NCI-H460 (cell line): ENCODE data around the gene NCKAP5. TPM values are rescaled to one million over a fixed set of nuclear protein-coding genes. Genes with fewer than 3 reads are reported as not detected.

Experiments
- DNase-seq: peaks from one replicate; pipeline ENCODE4 v3.0.0-alpha.2; 2016; ENCODE audit warnings: low read depth; ENCODE audit errors: extremely low read depth
- total RNA-seq: library from RNA; depleted of rRNA; stranded (reverse); fragments of >200 nt; shearing (Covaris generic); gene quantifications from 2 replicates; pipeline ENCODE4 v1.2.3, GENCODE V29; 2014

The NCKAP5 gene
- total RNA-seq, 1 experiment from 2014 or later: 10.0 TPM

GRCh38 chr2:132668189-132668823, 900.0 kb downstream of the NCKAP5 start:
- DNase-seq: no peak

- no peak for DNase-seq
Measured at GRCh38 chr2:132667706-132668105, 900.6 kb downstream of the NCKAP5 start.

DNA sequence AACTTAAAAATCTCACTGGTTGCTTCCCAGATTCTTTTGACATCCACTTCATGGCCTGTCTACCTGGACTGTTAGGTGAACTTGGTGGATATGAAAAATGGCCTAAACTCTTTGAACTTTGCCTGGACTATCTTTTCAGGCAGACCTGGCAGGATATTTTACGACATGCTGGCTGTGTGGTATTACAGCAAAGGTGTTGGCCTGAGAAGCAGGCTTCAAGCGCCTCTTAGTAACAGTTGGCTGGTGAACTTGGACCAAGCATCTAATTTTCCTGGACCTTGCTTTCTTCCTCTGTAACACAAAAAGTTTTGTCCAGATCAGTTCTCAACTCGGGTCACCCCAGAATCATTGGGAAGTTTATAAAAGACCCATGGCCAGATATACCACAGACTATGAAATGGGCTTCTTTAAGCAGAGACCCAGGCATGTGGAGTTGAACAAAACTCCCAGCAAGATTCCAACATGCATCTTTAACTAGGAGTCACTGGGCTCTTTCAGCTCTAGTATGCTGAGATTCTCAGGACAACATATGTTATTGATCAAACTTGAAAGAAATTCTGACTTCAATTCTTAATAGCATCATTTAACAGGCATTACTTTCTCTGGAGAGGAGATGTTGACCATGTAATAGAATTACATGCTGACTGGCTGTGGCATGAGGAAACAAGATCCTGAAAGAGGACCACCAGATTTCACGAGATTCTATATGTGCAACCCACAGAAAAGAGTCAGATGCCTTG, 902.7 kb downstream of the NCKAP5 start:
- no peak for DNase-seq

DNA sequence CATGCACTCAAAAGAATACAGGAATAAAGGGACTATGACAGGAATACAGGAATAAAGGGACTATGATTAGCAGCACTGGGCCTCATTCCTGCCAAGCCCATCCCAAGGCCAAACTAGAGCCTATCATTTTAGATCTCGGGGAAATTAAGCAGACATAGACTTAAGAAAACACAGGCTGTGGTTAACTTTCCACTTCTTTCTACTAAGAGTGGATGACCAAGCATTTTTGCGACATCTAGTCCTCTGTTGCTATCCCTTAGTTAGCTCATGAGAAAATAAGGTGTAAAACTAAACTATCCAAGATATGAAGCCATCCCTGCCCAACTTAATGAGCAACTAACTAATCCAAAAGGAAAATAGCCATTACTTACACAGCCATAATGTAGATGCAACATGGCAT, 904.2 kb downstream of the NCKAP5 start:
- DNase-seq: no peak

GRCh38 chr2:132662732-132663131, 905.5 kb downstream of the NCKAP5 start:
- no peak for DNase-seq

DNA sequence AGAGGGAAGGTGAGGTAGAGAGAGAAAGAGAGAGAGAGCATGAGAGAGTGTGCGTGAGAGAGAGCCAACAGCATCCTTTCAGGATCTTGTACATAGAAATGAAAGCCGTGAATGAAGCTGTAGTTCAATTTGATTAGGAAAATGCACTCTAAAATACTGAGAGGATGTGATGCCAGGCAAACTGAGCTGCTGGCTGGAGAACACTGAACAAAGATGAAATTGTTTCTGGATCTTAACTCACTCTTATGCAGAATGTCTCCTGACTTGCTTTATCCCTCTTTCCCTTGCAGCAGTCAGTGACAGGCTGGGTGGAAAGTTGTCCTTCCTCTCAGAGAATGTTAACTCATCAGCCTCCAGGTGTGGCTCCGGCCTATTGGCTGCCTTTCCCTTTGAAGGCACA, 908.9 kb downstream of the NCKAP5 start:
- no peak for DNase-seq

DNA sequence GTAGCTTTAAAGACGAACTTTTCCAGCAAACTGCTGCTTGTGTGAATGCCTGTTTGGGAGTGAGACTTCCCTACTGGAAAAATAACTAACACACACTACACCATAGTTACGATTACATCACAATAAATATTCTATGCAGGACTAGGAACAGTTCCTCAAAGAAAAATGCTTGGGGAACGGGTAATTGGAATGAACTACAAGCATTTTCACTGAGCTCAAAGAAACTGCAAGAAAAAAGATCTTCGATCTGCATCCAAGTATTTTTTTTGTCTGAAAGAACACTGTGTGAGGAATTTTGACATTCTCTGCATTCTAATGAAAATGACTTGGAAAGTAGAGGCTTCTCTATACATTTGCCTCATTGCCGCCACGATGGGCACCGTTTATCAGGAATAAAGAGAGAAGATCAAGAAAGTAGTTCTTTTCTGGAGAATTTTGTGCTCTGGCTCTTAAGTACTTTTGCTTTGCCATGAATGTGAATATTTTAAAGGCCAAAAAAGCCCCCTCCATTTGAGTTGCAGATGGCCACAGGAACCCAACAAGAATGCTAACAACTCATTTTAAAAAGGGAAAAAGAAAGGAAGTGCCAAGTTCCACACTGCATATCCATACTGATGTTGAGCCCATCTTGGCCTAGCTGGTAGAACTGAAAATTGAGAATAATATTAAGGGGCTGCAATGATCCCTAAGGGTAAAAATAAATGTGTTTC, 911.8 kb downstream of the NCKAP5 start:
- no peak for DNase-seq

DNA sequence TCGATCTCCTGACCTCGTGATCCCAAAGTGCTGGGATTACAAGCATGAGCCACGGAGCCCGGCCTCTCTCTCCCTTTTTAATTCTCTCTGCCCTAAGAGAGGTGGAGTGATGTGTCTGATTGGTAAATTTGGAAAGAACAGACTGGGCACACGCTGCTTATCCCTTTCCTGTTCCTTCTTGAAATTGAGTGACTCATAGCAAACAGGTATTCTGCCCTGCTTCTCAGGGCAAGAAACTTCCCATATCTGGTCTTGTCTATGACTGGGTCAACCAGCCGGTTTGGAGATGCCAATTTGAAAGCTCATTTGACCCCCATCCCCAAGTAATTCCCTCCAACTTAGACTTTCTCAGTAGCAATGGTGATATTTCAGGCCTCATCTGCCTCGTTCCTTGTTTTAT, 913.3 kb downstream of the NCKAP5 start:
- no peak for DNase-seq

DNA sequence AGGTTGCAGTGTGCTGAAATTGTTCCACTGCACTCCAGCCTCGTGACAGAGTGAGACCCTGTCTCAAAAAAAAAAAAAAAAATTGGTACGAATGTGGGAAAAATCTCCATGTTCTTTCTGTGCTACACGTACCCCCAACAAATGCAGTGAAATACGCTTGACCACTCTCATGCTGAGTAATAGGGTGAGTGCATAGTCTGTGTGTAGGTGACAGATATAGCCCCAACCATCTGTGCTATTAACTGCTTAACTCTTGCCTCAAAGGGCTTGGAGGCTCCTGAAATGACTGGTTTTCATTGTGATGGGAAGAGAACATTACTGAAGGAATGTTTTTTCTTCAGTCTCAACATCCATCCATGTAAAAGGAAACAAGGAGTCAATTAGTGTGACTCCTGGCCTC, 913.9 kb downstream of the NCKAP5 start:
- DNase-seq: no peak

DNA sequence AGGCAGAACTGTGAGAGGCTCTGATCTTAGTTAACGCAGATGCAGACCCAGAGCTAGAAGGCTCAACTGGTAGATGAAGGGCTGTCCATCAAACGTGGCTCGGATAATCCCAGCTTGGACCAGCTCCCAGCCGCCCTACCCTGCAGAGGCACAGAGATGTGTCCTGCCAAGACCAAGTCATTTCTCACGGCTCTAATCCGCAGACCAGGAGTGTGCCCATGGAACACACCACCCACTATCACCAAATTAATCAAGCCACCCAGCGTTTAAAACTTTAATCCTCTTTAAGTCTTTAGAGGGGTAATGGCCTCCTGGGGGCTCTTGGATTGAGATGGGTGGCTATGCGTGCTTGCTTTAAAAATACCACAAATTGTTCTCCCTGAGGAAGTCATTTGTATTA, 915.8 kb downstream of the NCKAP5 start:
- DNase-seq: no peak

DNA sequence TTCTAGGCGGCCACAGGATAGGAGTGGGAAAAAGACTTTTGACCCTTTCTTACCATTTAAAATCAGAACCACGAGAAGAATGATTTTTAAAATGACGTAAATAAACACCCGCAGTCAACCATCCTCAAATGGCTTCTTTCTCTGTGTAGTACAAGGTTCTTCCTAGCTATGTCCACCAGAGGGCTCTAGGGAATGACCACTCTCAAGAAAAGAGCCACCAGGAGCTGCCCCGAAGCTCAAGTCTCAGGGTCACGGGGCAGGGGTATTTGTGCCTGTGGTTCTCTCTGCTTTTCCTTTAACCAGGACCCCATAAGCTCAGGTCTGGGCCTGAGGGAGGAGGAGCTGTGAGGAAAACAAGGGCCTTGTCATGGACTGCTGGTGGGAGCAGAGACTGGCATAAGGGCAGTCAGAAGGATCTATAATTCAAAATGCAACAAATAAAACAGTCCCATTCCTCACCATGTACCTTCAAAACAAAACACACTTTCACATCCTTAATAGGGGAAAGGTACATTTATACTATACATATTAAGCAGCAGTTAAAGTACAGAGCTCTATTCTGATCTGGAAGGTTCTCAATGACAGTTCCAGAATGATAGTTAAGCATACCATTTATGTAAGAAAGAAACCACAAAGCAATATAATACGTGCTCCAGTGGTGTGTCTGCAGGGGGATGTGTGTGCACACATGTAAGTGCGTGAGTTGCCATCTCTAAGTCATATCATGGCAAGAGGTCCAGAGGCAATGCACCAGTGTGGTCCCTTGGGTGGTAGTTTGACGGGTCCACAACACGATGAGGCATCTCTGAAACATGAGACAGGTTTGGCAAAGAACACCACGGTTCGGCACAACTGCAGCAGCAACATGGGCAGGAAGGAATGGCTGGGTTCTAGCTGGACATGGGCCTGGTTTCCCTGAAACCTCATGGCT, 916.9 kb downstream of the NCKAP5 start:
- DNase-seq: peak; percentile 73

GRCh38 chr2:132646540-132647108, 921.6 kb downstream of the NCKAP5 start:
- DNase-seq: no peak

DNA sequence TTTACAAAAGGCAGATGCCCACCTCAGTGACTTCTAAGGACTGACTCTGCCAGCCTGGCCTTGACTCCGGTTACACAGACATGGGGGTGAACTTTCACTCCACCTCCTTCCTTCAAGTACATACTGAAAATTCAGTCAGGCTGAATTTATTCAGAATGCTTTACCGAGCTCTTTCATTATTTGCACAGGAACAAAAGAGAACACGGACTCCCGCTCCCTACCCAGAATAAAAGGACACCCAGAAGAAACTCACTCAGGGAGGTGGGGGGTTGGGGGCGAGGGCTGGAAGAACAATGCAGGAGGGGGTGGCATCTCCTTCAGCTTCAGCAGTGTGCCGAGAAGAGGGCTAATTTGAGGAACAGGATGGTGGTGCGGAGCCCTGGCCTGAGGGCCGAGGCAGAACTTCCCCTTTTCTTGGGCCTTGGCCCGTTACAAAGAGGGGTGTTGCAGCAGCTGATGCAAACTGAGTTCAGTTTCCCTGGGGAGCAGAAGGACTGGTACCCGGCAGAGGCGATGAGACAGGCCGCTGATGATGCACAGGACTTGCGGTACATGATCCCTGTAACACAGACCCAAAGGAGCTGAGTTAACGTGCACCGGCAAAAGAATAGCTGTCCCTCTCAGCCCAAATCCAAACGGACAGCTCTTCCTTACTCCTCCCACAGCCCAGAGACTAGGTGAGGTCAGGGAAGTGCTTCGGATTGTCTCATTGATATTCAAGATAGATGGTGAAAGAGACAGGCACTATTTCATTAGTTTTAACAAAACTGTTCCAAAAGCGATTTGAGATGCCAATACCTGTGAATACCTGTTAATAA, 922.3 kb downstream of the NCKAP5 start:
- DNase-seq: no peak

GRCh38 chr2:132645176-132645575, 923.1 kb downstream of the NCKAP5 start:
- no peak for DNase-seq

GRCh38 chr2:132642415-132642814, 925.8 kb downstream of the NCKAP5 start:
- DNase-seq: no peak

- DNase-seq: no peak
Measured at GRCh38 chr2:132641819-132642218, 926.4 kb downstream of the NCKAP5 start.

GRCh38 chr2:132640116-132640515, 928.1 kb downstream of the NCKAP5 start:
- DNase-seq: no peak

- DNase-seq: no peak
Measured at GRCh38 chr2:132638313-132639040, 929.8 kb downstream of the NCKAP5 start.

DNA sequence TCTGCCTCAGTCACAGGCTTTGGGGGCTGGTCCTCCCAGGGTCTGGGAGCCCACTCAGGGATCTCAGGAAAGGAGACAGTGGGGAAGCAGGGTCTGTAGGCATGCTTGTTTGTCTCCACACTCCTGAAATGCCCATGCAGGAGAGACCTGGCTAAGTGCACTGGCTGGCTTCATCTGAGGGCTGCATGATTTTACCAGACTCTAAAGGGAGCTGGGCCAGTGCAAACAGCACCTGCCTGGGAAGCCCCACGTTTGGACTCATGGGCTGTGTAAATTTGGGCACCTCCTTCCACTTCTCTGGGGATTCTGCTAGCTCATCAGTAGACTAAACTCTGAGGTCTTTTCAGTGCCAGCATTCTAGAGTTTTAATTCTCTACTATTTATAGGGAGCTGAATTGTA, 931.9 kb downstream of the NCKAP5 start:
- DNase-seq: no peak
